Calu3 (cell line): ENCODE measurements around the gene B4GALT4. TPM values are rescaled to one million over a fixed set of nuclear protein-coding genes. Genes with fewer than 3 reads are reported as not detected.

ENCODE experiments used
- BruUV-seq: library from RNA; stranded (reverse); fragments of 400-500 nt; replicated peaks from 2 replicates; lab custom pipeline; 2021; lab: Mats Ljungman, UMichigan
- CTCF ChIA-PET: fragments of 300-600 bp; sonication (Branson Sonifier 250); formaldehyde crosslinking; loops from one replicate; lab custom pipeline; 2022; ENCODE audit warnings: antibody characterized with exemption; lab: Charles Lee
- DNase-seq: peaks from one replicate; pipeline ENCODE4 v3.0.0; 2022
- H3K27ac Mint-ChIP-seq: one replicate; pipeline ENCODE4 v1.8.0; 2022; ENCODE audit warnings: mixed read lengths; ENCODE audit not compliant: unreplicated experiment
- H3K27me3 Mint-ChIP-seq: one replicate; pipeline ENCODE4 v1.8.0; 2022; ENCODE audit warnings: mixed read lengths; ENCODE audit not compliant: unreplicated experiment
- H3K36me3 Mint-ChIP-seq: one replicate; pipeline ENCODE4 v1.8.0; 2022; ENCODE audit warnings: mild to moderate bottlenecking, moderate library complexity, mixed read lengths; ENCODE audit not compliant: insufficient read depth, unreplicated experiment
- H3K4me1 Mint-ChIP-seq: one replicate; pipeline ENCODE4 v1.8.0; 2022; ENCODE audit warnings: mild to moderate bottlenecking, low read depth, mixed read lengths; ENCODE audit not compliant: unreplicated experiment
- H3K4me3 Mint-ChIP-seq: one replicate; pipeline ENCODE4 v1.8.0; 2022; ENCODE audit warnings: mild to moderate bottlenecking, low read depth, moderate library complexity, mixed read lengths; ENCODE audit not compliant: unreplicated experiment
- H3K9me3 Mint-ChIP-seq: one replicate; pipeline ENCODE4 v1.8.0; 2022; ENCODE audit warnings: low read depth, mixed read lengths; ENCODE audit not compliant: unreplicated experiment
- intact Hi-C: fragments of 100-400 bp; cut with micrococcal nuclease; formaldehyde crosslinking; loops from one replicate; pipeline ENCODE4 v1.10.0; 2022; ENCODE audit not compliant: unreplicated experiment
- total RNA-seq: library from RNA; stranded (reverse); gene quantifications from 2 replicates; pipeline ENCODE4 v1.2.3, GENCODE V29; 2022
- TF ChIP-seq, protein P1 (sequence below): fragments of 200-600 bp; IDR thresholded peaks from one replicate; pipeline ENCODE4 v1.8.0; 2022; ENCODE audit warnings: antibody characterized with exemption; ENCODE audit not compliant: unreplicated experiment

The B4GALT4 gene
- total RNA-seq, 1 experiment from 2014 or later, result 38.7 TPM

DNA sequence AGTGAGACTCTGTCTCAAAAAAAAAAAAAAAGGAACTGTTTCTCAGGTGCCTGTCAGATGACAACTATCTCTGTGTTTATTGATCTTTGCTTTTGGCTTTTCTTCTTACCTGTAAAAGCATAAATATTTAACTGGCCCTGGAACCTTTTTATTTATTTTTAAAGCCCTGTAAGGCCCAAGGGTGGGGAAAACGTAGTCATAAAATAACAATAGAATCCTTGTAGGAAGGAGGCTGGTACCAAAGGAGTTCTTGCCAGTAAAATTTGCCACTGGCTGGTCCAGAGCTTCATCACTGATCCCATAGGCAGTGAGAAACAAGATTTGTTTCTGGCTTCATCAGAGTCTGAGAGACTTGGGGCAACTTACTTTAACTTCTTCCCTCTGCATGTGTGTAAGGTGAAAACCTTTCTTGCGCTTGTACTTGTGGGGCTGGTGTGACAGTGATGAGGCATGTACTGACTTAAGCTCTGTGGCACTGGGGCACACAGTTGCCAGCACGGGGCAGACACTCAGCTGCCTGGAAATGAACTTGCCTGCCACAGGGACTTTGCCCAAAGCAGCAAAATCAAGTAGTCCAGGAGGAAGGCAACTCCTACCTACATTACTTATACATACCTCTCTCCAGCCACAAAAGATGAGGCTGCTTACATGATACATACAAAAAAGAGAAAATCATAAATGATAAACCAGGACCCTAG, 19.6 kb downstream of the B4GALT4 start:
- H3K4me3 Mint-ChIP-seq, result no peak overlapping the region
- intact Hi-C loops, result no loop called here
- peaks cover 57% of the 10 kb centered on the region for H3K36me3 Mint-ChIP-seq
- H3K9me3 Mint-ChIP-seq, result no peaks in the 10 kb centered on the region
- CTCF ChIA-PET, result no interaction called here
- DNase-seq, result no peak
- no TSS peak for BruUV-seq
- TF ChIP-seq, protein P1, sequence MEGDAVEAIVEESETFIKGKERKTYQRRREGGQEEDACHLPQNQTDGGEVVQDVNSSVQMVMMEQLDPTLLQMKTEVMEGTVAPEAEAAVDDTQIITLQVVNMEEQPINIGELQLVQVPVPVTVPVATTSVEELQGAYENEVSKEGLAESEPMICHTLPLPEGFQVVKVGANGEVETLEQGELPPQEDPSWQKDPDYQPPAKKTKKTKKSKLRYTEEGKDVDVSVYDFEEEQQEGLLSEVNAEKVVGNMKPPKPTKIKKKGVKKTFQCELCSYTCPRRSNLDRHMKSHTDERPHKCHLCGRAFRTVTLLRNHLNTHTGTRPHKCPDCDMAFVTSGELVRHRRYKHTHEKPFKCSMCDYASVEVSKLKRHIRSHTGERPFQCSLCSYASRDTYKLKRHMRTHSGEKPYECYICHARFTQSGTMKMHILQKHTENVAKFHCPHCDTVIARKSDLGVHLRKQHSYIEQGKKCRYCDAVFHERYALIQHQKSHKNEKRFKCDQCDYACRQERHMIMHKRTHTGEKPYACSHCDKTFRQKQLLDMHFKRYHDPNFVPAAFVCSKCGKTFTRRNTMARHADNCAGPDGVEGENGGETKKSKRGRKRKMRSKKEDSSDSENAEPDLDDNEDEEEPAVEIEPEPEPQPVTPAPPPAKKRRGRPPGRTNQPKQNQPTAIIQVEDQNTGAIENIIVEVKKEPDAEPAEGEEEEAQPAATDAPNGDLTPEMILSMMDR, result no peak
- H3K27ac Mint-ChIP-seq, result no peak overlapping the region
- H3K27me3 Mint-ChIP-seq, result no peaks in the 10 kb centered on the region
- peaks cover 9% of the 10 kb centered on the region for H3K4me1 Mint-ChIP-seq

GRCh38 chr3:119220198-119220597, 20.5 kb downstream of the B4GALT4 start:
- intact Hi-C loops, result no loop called here
- Mint-ChIP-seq H3K9me3 (no peaks in the 10 kb centered on the region), H3K27me3 (no peaks in the 10 kb centered on the region), H3K4me1 (peaks cover 9% of the 10 kb centered on the region), H3K27ac (no peak overlapping the region), H3K36me3 (peaks cover 63% of the 10 kb centered on the region), H3K4me3 (no peak overlapping the region)
- DNase-seq, result no peak
- CTCF ChIA-PET, result no interaction called here
- BruUV-seq, result no TSS peak
- TF ChIP-seq, protein P1, result no peak

GRCh38 chr3:119219069-119219468, 21.6 kb downstream of the B4GALT4 start:
- CTCF ChIA-PET, result no interaction called here
- no peak for DNase-seq
- no peak overlapping the region for H3K27ac Mint-ChIP-seq
- BruUV-seq, result no TSS peak
- H3K4me3 Mint-ChIP-seq, result no peak overlapping the region
- H3K4me1 Mint-ChIP-seq, result peaks cover 9% of the 10 kb centered on the region
- intact Hi-C loops, result no loop called here
- H3K9me3 Mint-ChIP-seq, result no peaks in the 10 kb centered on the region
- TF ChIP-seq, protein P1, result no peak
- peaks cover 61% of the 10 kb centered on the region for H3K36me3 Mint-ChIP-seq
- no peaks in the 10 kb centered on the region for H3K27me3 Mint-ChIP-seq

DNA sequence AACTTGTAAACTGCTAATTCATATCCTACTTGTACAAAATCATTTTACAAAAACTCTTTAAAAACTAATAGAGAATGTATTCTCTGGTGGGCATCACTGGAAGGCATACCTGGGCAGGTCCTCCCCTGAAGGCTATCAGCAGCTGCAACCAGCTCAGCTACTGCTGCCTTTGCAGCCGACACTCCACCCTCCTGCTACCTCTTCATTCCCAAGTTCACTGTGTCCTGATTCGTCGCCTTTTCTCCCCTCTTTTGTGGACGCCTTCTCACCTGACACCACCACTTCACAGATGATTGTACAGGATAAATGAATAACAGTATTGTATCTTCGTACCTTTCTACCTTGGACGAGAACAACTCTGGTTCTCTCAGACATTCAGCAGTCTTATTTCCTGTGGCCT, 28.9 kb downstream of the B4GALT4 start:
- Mint-ChIP-seq H3K4me1 (peaks cover 54% of the 10 kb centered on the region), H3K27ac (peak overlapping the region; percentile 91)
- TSS peak; percentile 42 for BruUV-seq

More for the DNA sequence above, 28.9 kb downstream of the B4GALT4 start:
- DNase-seq, result peak; percentile 19
- Mint-ChIP-seq H3K4me3 (peak overlapping the region; percentile 42), H3K27me3 (no peaks in the 10 kb centered on the region), H3K9me3 (no peaks in the 10 kb centered on the region), H3K36me3 (peaks cover 44% of the 10 kb centered on the region)
- TF ChIP-seq, protein P1, result no peak
- intact Hi-C loops, result loop anchor here (2.0 kb wide), 1 partner anchor 29 kb away; the partner anchor contains the start of gene B4GALT4
- CTCF ChIA-PET, result interaction anchor here (0.6 to 2.3 kb wide), 4 partner anchors 22 to 66 kb away, joined by 3 to 19 read pairs (median 4); partner anchors contain the start of genes B4GALT4 and TEX55
